PC-9 (cell line): ENCODE measurements around the gene HDAC1.

Experiments
- EZH2 ChIP-seq: fragments of 200-600 bp; sonication (generic); IDR thresholded peaks from 2 replicates; pipeline ENCODE4 v1.8.0; 2017; ENCODE audit warnings: antibody characterized with exemption, low read depth
- TF ChIP-seq, protein P1 (sequence below): fragments of 200-600 bp; sonication (generic); conservative IDR thresholded peaks from 2 replicates; pipeline ENCODE4 v1.6.1; 2017; ENCODE audit warnings: mixed run types, antibody characterized with exemption, mild to moderate bottlenecking, moderate library complexity

DNA sequence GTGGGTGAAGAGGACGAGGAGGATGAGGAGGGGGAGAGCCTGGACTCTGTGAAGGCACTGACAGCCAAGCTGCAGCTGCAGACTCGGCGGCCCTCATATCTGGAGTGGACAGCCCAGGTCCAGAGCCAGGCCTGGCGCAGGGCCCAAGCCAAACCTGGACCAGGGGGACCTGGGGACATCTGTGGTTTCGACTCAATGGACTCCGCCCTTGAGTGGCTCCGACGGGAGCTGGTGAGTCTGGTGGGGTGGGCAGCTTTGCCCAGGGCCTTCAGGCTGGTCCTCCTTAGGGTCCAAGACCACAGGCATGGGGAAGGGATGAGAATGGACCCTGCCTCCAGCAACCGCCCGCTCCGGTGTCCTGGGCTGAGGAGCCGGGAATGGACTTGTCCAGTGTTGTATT is 44.4 kb upstream of the HDAC1 start:
- TF ChIP-seq, protein P1, sequence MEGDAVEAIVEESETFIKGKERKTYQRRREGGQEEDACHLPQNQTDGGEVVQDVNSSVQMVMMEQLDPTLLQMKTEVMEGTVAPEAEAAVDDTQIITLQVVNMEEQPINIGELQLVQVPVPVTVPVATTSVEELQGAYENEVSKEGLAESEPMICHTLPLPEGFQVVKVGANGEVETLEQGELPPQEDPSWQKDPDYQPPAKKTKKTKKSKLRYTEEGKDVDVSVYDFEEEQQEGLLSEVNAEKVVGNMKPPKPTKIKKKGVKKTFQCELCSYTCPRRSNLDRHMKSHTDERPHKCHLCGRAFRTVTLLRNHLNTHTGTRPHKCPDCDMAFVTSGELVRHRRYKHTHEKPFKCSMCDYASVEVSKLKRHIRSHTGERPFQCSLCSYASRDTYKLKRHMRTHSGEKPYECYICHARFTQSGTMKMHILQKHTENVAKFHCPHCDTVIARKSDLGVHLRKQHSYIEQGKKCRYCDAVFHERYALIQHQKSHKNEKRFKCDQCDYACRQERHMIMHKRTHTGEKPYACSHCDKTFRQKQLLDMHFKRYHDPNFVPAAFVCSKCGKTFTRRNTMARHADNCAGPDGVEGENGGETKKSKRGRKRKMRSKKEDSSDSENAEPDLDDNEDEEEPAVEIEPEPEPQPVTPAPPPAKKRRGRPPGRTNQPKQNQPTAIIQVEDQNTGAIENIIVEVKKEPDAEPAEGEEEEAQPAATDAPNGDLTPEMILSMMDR, result no peak
- TF ChIP-seq EZH2, result no peak
